Right lobe of liver (tissue), 4 donors: ENCODE results near the gene ZBTB7B.

Experiments used
- POLR2A ChIP-seq: fragments of 450-650 bp; IDR thresholded peaks from one replicate; pipeline ENCODE4 v1.6.1; 2017; ENCODE audit warnings: antibody characterized with exemption, mild to moderate bottlenecking
- TF ChIP-seq, protein P1 (sequence below), 4 donors: fragments of 200-600 bp in 3 of 4; fragments of 450-650 bp in 1 of 4; IDR thresholded peaks; one replicate each; pipeline versions ENCODE4 v1.5.1 to v1.8.0; 2016 to 2022; ENCODE audit warnings: antibody characterized with exemption in 4 of 4, mild to moderate bottlenecking in 2 of 4
- donor health status: DM: no; HTN: no; CAD: no.
- donor health status: DM: no; HTN: no; CAD: no.
- donor health status: DM: no; HTN: yes; CAD: no.

DNA sequence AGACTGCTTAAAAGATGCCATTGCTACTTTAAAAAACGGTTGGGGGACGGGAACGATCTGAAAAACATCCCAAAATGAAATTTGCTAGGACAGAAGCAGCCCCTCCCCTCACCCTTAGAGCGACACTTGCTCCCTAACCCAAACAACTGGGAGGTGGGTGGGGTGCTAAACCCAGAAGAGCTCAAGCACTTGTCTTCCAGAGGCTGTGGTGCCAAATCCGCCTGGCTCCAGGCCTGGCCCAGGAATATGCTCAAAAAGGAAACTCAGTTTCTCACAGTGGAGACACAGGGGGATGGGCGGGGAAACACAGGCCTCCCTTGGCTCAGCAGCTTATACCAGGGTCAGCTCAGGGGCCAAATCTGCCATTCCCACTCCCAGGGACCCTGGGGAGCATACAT lies 46.1 kb upstream of the ZBTB7B start:
- TF ChIP-seq, protein P1, sequence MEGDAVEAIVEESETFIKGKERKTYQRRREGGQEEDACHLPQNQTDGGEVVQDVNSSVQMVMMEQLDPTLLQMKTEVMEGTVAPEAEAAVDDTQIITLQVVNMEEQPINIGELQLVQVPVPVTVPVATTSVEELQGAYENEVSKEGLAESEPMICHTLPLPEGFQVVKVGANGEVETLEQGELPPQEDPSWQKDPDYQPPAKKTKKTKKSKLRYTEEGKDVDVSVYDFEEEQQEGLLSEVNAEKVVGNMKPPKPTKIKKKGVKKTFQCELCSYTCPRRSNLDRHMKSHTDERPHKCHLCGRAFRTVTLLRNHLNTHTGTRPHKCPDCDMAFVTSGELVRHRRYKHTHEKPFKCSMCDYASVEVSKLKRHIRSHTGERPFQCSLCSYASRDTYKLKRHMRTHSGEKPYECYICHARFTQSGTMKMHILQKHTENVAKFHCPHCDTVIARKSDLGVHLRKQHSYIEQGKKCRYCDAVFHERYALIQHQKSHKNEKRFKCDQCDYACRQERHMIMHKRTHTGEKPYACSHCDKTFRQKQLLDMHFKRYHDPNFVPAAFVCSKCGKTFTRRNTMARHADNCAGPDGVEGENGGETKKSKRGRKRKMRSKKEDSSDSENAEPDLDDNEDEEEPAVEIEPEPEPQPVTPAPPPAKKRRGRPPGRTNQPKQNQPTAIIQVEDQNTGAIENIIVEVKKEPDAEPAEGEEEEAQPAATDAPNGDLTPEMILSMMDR (IDR thresholded peaks at IDR 0.05), result no peak
- no peak for TF ChIP-seq POLR2A
